ENCODE data around the gene SH3RF3. TPM values are rescaled to one million over a fixed set of nuclear protein-coding genes. Genes with fewer than 3 reads are reported as not detected.

The SH3RF3 gene
- total and polyA plus RNA-seq, 2 of the 13 experiments (the other 11 are each of a cell fraction or from before 2014, with no cell fraction given), result 0.04 TPM; not detected in 1

GRCh38 chr2:109517118-109517889 lies 388.3 kb downstream of the SH3RF3 start (continued):
- no peak for TF ChIP-seq ZNF670 (CRISPR knock-in tag; IDR thresholded peaks at IDR 0.05; ENCODE audit: borderline replicate concordance)
- TF ChIP-seq ZNF501 (CRISPR knock-in tag; IDR thresholded peaks at IDR 0.05), result peak; percentile 53; the same call in 1 of the 2 replicates
- no peak for TF ChIP-seq ZNF513 (CRISPR knock-in tag; conservative IDR thresholded peaks at IDR 0.05)
- TF ChIP-seq NCOR1 (IDR thresholded peaks at IDR 0.05; ENCODE audit: borderline replicate concordance, low read length), result 0 out of 2 replicates have a peak, but pooled peaks have one; percentile 20
- TF ChIP-seq, protein P1, sequence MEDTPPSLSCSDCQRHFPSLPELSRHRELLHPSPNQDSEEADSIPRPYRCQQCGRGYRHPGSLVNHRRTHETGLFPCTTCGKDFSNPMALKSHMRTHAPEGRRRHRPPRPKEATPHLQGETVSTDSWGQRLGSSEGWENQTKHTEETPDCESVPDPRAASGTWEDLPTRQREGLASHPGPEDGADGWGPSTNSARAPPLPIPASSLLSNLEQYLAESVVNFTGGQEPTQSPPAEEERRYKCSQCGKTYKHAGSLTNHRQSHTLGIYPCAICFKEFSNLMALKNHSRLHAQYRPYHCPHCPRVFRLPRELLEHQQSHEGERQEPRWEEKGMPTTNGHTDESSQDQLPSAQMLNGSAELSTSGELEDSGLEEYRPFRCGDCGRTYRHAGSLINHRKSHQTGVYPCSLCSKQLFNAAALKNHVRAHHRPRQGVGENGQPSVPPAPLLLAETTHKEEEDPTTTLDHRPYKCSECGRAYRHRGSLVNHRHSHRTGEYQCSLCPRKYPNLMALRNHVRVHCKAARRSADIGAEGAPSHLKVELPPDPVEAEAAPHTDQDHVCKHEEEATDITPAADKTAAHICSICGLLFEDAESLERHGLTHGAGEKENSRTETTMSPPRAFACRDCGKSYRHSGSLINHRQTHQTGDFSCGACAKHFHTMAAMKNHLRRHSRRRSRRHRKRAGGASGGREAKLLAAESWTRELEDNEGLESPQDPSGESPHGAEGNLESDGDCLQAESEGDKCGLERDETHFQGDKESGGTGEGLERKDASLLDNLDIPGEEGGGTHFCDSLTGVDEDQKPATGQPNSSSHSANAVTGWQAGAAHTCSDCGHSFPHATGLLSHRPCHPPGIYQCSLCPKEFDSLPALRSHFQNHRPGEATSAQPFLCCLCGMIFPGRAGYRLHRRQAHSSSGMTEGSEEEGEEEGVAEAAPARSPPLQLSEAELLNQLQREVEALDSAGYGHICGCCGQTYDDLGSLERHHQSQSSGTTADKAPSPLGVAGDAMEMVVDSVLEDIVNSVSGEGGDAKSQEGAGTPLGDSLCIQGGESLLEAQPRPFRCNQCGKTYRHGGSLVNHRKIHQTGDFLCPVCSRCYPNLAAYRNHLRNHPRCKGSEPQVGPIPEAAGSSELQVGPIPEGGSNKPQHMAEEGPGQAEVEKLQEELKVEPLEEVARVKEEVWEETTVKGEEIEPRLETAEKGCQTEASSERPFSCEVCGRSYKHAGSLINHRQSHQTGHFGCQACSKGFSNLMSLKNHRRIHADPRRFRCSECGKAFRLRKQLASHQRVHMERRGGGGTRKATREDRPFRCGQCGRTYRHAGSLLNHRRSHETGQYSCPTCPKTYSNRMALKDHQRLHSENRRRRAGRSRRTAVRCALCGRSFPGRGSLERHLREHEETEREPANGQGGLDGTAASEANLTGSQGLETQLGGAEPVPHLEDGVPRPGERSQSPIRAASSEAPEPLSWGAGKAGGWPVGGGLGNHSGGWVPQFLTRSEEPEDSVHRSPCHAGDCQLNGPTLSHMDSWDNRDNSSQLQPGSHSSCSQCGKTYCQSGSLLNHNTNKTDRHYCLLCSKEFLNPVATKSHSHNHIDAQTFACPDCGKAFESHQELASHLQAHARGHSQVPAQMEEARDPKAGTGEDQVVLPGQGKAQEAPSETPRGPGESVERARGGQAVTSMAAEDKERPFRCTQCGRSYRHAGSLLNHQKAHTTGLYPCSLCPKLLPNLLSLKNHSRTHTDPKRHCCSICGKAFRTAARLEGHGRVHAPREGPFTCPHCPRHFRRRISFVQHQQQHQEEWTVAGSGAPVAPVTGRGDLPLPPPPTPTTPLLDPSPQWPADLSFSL (CRISPR knock-in tag; IDR thresholded peaks at IDR 0.05), result no peak
- no peak for TF ChIP-seq SOX6 (IDR thresholded peaks at IDR 0.05)
- TF ChIP-seq SOX6 (CRISPR knock-in tag; IDR thresholded peaks at IDR 0.05), result 0 out of 2 replicates have a peak, but pooled peaks have one; percentile 8
- TF ChIP-seq PRMT3 (CRISPR knock-in tag; IDR thresholded peaks at IDR 0.05; ENCODE audit: borderline replicate concordance, low read depth), result no peak
- 0 out of 2 replicates have a peak, but pooled peaks have one; percentile 5 for TF ChIP-seq ZNF343 (CRISPR knock-in tag; IDR thresholded peaks at IDR 0.05)
- no peak for TF ChIP-seq ZNF570 (CRISPR knock-in tag; IDR thresholded peaks at IDR 0.05; ENCODE audit: borderline replicate concordance)
- no peak for TF ChIP-seq ATRX (CRISPR knock-in tag; IDR thresholded peaks at IDR 0.05; ENCODE audit: borderline replicate concordance)
- TF ChIP-seq BATF2 (CRISPR knock-in tag; IDR thresholded peaks at IDR 0.05), result no peak
- no peak for TF ChIP-seq ZNF580 (CRISPR knock-in tag; IDR thresholded peaks at IDR 0.05; ENCODE audit: borderline replicate concordance, low read depth)
- TF ChIP-seq ZNF275 (CRISPR knock-in tag; IDR thresholded peaks at IDR 0.05; ENCODE audit: borderline replicate concordance), result no peak
- TF ChIP-seq, protein P2, sequence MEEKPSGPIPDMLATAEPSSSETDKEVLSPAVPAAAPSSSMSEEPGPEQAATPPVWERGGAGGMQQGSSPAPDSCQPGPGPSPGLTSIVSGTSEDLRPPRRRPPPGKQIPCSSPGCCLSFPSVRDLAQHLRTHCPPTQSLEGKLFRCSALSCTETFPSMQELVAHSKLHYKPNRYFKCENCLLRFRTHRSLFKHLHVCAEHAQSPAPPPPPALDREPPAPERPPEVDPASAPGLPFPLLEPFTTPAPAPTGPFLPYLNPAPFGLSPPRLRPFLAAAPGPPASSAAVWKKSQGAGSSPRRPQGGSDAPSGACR (CRISPR knock-in tag; IDR thresholded peaks at IDR 0.05), result no peak
- no peak for TF ChIP-seq CHD4 (IDR thresholded peaks at IDR 0.05; ENCODE audit: borderline replicate concordance, low read length)
- no peak for TF ChIP-seq NFYC (CRISPR knock-in tag; IDR thresholded peaks at IDR 0.05)
